Posterior vena cava (tissue), 2 donors: ENCODE results near the gene AOX1. TPM values are rescaled to one million over a fixed set of nuclear protein-coding genes. Genes with fewer than 3 reads are reported as not detected.
"Not testable (repeated sequence)": the region's sequence is repeated elsewhere in the genome, so short reads cannot be mapped to it uniquely, and the experiment has no call there.

Experiments
- DNase-seq: peaks from one replicate; pipeline ENCODE4 v3.0.0-alpha.2; 2020; ENCODE audit warnings: low spot score
- intact Hi-C, 2 donors: fragments of 100-400 bp; cut with DNase I; formaldehyde crosslinking; loops; one replicate each; pipeline versions ENCODE4 v1.14.1 to v1.14.2; 2022 to 2023
- total RNA-seq, 2 donors: library from RNA; stranded (reverse); fragmentation: NEBNext Ultra II Directional; extraction: Animal tissue kit (Norgen Biotek cat#: 25700); gene quantifications; one replicate each; pipeline ENCODE4 v1.2.1, GENCODE V29; 2021
- donor health status: DM: yes; HTN: yes; CAD: no.
- donor health status: DM: yes; HTN: yes; CAD: no.

AOX1 gene
- total RNA-seq, 2 donors from 2014 or later = 212 to 333 TPM

DNA sequence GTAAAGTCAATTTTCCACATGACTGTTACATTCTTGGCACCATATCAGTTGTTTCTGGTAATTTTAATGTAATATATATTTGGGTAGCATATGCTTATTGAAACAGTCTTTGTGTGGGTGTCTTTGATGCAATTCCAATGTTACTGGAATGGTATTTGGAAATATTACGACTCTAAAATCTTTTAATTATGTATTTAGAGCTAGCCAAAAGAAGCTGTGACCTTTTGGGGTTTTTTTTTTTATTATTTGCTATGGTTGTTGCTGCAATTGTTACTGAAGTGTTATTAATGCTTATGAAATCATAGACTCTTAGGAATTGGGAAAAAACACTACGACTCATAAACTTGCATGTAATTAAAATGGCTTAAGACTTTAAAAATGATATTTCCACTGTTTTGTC is 95.9 kb downstream of the AOX1 start:
- DNase-seq = no peak
- intact Hi-C loops = no loop called here

DNA sequence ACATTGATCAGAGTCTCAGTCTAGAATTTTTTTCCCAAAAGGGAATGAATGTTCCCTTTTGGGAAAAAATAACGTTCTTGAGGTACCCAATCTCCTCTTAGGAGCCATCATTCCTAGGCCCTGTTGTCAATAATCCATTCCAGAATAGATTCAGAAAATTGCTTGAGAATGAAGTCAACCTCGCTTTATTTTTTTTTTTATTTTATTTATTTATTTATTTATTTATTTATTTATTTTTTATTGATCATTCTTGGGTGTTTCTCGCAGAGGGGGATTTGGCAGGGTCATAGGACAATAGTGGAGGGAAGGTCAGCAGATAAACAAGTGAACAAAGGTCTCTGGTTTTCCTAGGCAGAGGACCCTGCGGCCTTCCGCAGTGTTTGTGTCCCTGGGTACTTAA is 96.6 kb downstream of the AOX1 start:
- intact Hi-C loops, DNase-seq: not testable (repeated sequence)

DNA sequence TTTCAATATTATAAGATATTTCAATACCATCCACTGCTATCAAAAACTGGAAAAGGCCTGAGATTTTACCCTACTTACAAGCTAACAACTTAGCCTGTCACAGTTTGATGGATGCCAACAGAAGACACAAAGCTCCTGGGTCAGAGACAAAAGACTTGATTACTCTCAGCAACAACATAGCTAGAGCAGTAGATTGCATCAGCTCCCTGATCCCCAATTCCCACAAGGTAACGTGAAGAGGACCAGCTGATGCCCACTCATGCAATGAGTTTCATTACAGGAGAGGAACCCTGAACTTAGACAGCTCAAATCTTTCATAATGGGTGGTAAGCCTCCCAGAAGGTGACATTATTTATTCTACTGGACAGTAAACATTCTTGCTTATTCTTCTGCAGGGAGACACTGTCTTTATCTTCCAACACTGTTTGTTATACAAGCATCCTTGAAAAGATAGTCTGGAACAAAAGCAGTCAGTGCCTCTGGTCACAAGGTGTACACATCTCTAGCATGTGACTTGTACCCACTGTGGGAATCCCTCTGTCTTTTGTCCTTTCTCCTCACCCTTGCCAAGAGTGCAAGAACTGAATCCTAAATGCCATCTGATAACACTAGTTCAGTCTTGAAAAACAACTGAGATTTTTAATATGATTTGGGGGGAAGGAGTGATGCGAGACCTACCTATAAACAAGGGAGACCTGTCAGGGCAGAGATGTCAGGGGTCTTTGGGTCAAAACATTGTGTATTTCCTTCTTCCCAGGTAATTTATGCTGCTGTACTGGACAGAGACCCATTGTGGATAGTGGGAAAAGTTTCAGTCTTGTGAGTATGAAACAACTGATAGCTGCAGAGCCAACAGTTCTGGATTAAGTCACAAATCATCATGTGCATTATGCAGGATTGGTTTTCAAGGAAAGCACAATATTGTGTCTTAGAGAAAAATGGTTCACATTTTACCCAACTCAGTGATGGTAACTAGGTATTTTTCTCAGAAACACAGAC is 102.4 kb downstream of the AOX1 start:
- DNase-seq = no peak
- intact Hi-C loops = no loop called here

DNA sequence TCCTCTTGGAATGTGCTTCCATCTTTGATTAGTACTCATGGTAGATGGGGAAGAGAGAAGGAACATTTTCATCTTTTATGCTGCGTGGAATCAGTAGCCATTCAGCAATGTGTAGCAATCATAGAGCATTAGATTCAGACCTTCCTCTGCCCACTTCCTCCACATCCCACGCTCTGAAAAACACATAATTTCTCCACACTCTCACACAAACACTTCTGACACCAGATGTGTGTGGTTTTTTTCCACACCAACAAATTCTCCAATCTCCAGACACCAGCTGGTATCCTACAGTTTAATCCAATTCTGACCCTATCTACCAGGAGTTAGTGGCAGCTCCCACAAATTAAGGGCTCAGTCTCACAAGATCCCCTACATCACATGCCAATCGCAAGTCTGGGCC is 103.3 kb downstream of the AOX1 start:
- intact Hi-C loops = no loop called here
- DNase-seq = no peak

DNA sequence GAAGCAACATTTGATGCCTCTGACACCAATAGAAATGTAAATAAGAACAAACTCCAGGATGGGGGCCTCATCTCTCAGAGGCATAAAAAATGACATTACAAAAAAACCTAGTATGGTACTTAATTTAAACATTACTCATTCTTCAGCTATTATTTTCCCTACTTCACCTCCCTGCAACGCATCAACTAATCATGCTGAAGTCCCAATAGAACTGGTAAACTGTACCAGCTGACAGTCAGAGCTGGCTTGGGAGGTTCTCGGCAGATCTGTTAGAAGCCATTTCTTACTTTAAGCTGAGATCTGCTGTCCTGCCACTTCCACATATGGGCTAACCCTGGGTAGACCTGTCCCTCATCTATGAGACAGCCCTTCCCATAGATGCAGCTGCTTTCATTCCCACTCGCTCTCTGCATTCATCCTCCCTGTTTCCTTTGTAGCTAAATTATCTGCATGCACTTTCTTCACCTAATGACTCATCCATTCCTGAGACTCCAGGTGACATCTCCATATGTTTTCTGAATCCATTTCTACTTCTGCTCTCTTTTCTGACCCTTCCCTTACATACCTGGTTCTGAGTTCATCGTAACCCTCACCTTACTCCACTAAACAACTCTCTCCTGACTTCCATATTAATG is 108.1 kb downstream of the AOX1 start:
- DNase-seq = no peak
- intact Hi-C loops = loop anchor here (2.0 to 5.0 kb wide), 2 partner anchors 67 to 122 kb away; no protein-coding TSS in a partner anchor

DNA sequence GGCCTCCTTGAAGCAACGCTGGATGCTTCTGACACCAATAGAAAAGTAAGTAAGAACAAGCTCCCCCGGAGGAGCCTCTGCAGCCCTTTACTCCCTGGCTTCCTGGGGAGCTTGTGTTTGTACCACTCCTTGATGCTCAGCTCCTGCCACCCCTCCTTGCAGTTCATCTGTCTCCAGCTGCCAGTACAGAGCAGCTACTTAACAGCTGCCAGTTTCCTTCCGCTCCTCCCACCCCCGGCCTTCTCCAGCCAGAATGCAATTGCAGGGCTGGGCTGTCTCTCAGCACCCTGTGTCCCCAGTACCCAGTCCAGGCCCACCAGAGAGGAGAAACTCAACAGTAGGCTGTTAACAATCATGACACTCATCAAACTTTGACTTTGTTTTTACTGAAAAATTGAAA is 109.4 kb downstream of the AOX1 start:
- DNase-seq = no peak
- intact Hi-C loops = no loop called here

DNA sequence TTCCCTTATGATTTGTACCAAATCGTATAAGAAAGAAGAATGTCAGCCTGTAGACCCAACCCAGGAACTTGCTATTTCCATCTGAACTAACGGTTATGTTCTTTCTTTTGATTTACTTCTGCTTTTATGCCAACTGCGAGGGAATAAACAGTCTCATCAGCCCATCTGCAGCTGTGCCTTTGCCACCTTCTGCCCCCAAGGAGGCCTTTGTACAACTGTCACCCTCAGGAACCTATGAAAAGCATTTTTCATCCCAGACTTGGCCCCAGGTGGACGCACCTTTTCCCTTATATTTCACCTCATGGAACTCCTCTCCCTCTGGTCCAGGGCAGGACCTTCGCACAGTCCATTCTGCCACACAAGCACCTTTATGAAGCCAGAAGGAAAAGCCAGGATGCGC is 109.8 kb downstream of the AOX1 start:
- DNase-seq = no peak

DNA sequence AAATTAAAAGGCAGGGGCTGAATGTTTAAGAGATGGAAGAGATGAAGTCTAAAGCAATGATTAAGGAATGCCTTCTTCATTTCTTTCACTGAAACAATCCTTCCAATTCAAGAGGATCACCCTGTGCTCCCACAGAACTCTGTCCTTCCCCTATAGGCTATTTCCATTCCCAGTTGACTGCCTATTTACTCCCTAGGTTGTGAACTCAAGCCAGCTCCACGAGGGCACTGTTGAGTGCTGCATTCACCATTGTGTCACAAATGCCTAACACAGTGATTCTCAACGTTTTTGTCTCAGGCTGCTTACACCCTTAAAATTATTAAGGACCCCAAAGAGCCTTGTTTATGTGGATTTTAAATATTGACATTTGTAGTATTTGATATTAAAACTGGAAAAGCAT is 112.4 kb downstream of the AOX1 start:
- intact Hi-C loops = no loop called here
- DNase-seq = no peak

More for the DNA sequence above, 109.8 kb downstream of the AOX1 start:
- intact Hi-C loops = no loop called here

DNA sequence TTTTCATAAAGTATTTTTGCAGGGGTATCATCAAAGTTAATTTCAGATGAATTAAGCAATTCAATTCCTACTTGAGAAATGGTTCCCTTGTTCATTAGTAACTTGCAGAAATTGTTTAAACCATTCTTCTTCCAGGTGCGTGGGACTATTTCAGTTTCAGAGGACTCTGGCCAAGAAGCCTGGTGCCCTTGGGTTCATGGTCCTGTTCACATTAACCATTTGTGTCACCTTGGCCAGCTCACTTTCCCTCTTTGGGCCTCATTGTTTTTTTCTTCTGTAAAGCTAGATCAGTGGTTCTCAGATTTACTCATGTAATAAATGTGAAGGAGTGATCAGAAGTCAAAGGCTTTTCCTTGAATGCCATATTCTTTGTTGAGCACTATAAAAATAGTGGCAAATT is 113.5 kb downstream of the AOX1 start:
- intact Hi-C loops = no loop called here
- DNase-seq = no peak

DNA sequence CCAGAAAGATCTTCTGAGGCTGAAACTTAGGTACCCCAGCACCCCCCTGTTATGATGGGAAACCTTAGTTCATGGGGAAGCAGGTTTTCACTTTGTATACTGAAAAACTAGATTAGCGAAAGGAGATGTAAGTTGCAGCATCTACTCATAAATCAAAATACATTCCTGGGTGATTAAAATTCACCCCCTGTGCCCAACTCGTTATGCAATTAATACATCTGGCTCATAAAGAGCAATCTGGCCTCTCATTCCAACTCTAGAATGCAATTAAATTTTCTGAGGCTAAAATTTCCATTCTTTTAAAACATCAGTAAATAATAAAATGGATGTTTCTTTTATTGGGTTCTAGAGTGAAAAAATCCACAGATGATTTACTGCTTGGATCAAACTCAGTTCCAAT is 115.0 kb downstream of the AOX1 start:
- no peak for DNase-seq
- intact Hi-C loops = loop anchor here (5.0 kb wide), 2 partner anchors 119 to 124 kb away; no protein-coding TSS in a partner anchor

DNA sequence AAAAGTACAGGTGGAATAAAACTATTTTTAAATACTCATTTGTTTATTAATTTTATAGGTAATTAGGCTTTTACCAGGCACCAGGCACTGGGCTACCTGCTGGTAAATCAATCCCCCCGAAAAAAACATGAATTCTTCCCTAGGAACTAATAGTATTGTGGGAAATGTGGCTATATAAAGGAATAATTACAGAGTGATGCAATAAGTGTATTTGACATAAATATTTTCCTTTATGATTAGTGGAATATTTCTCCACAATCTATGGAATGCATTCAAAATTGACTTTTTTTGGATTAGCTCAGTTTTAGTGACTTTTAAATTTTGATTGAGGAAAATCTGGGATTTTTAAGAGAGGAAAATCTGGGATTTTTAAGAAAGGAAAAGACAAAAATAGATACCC is 116.2 kb downstream of the AOX1 start:
- DNase-seq = no peak
- intact Hi-C loops = loop anchor here (5.0 kb wide), 2 partner anchors 120 to 125 kb away; no protein-coding TSS in a partner anchor

DNA sequence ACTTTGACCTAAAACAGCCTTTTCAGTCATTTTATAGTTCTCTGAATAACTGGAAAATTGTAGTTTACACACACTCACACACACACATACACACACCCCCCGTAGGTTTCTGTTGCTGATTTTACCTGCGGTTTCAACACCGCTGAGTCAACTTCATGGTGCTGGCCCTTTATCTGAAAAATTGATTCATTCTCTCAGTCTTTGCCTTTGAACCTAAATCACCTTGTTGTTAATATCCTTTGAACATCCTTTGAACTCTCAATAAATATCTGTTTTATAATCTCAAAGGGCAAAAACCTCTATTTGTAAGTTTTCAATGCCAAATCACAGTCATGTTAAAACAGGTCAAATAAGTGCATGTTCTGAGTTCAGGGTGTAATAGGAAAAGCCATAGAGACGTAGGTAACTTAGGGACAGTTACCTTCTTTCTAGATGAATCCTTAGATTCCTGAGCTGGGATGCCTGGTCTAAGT is 116.9 kb downstream of the AOX1 start:
- DNase-seq = no peak
- intact Hi-C loops = loop anchor here (5.0 kb wide), 2 partner anchors 120 to 125 kb away; no protein-coding TSS in a partner anchor

DNA sequence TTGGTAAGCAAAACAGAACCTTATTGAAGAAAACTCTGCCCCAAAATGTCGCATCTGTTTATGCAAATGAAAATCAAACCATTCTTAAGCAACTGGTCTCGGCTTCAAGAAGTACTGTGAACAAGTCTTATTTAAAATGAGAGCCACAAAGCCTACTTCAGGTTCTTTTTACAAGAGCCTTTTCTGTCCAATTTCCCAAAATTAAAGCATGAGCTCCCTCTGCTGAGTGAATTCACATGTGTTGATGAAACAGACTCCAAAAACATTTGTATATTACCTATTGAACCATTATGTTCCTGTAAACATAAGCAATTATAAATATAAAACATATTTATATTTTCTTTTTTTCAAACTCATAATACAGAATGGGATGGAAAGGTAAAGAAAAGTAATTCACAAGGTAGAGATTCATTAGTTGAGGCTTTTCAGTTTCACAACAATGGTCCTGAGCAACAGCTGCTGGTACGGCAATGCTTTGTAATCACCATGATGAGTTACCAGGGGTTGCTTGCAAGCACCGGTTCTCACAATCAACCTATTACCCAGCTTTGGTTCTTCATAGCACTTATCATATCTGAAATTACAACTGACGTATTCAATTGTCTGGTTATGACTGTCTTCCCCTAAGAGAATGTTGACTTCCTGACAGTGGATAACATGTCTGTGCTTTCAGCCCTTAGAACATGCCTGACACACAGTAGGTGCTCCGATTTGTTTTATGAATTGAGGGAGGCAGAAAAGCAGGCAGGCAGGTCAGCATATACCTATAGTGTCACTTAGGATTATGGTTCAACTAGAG is 117.5 kb downstream of the AOX1 start:
- DNase-seq = no peak
- intact Hi-C loops = loop anchor here (5.0 kb wide), 2 partner anchors 121 to 126 kb away; no protein-coding TSS in a partner anchor

DNA sequence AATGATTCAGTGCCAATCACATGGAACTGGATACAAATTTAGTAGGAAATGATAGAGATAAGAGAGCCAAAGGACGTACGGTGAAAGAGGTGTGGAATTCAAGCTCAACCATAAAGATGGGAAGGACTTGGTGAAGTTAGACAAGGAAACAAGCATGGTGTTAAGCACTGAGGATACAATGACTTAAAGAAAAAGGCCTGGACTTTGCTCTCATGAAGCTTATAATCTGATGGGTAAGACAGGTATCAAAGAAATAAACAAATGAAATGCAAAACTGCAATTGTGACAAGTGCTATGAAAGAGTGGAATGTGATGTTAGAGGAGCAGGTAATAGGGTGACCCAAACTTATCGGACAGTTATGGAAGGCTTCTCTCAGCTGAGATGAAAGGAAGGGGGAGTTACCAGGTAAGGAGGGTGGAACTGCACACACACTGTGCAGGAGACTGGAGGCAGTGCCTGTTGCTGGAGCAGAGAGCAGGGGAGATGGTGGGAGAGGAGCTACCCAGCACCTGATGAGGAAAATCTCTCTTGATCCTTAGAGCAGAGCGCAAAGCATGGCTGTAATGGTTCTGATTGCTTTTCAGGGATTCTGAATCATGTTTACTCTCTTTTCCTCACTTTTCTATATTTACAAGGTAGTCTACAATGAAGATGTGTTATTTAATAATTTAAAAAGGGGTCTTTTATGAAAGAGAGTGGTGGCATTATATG is 118.3 kb downstream of the AOX1 start:
- DNase-seq = no peak
- intact Hi-C loops = loop anchor here (5.0 kb wide), 2 partner anchors 122 to 127 kb away; no protein-coding TSS in a partner anchor

DNA sequence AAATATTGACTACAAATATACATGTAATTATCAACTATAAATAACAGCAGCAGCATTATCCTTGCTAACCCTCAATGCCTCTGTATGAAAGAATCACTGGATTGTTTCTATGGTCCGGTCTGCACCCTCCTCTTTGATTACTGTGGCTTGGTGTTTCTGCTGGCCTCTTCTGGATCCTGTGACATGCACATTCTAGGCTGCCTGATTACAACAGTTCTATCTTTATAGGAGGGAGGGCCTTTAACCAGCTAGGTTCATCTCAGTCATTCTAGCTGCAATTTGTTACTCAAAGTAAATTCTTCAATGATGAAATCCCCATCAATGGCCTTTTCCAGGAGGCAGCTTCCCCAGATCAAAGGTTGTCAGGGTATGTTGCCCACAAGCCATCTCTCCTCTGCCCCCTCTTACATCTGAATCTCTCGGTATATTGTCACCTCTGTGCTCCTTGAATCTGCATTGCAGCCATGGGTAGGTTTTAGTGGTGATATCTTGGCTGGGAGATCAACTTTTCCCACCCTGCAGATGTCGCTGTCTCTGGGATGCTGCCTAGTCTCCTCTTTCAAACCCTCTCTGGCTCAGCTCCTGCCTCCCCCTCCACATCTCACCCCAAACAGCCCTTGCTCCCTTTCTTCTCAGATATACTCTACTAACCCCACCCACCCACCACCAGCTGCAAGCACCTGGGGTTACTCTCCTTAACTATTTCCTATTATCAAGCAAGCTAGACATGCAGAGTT is 119.7 kb downstream of the AOX1 start:
- intact Hi-C loops = no loop called here
- no peak for DNase-seq

DNA sequence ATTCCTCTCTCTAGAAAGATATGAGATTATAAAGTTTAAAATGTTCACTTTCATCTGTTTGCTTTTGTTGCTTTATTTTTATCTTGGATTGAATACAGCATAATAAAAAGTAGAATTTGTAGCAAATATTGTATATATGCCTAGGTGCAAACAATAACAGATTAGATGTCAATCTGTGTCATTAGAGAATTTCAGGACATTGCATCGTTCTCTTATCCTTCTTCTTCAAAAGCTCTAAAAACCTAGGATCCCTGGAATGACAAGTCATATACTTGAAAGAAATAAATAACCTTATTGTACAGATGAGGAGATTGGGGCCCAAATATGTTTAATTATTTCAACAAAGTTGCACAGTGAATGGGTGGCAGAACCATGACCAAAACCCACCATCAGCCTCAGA is 123.1 kb downstream of the AOX1 start:
- intact Hi-C loops = no loop called here
- no peak for DNase-seq

DNA sequence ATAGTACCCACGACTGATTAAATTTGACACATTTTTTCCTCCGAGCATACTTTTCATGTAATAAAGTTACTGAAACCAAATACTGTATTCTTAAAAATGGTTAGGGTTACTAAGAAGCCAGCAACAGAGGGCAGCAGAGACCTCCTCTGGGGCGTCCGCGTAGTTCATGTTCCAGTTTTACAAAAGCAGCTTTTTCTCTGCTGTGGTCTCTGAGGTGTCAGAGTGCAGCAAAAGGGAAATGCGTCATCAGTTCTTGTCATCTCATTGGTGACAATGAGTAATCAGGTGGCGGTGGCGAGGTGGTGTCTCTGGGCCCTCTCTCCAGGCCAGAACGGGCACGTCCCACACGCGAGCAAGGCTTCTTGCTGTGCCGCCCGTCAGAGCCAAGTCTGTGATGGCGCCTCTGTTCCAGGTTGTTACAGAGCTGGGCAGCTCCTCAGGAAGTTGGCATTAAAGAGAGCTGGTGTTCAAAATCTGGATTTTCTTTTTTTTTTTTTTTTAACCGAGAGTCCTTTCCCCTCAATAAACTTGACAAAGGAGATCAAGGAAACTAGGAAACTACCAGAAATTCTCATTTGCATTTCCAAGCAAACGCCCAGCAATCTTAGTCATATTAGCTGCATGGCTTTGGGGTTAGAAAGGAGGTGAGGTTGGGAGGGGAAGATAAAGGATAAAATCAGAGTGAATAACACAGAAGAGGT is 127.3 kb downstream of the AOX1 start:
- DNase-seq = peak; percentile 96
- intact Hi-C loops = loop anchor here in 1 of 2 donors (5.0 kb wide), 1 partner anchor 99 kb away; the partner anchor contains the start of gene BZW1
